Measurements from ENCODE around the gene SNAPC5.
"Not testable (repeated sequence)": the region's sequence is repeated elsewhere in the genome, so short reads cannot be mapped to it uniquely, and the experiment has no call there.

The SNAPC5 gene

GRCh38 chr15:66462627-66463026 is 34.9 kb downstream of the SNAPC5 start:
- no peaks in the 10 kb centered on the region for H3K4me1 ChIP-seq (ENCODE audit: insufficient read depth, low read length, poor library complexity, severe bottlenecking)
- H3K9me2 ChIP-seq (replicated peaks; ENCODE audit: low read depth, low read length) = no peaks in the 10 kb centered on the region
- H4K20me1 ChIP-seq (ENCODE audit: insufficient read depth, low read length, poor library complexity, severe bottlenecking) = no peaks in the 10 kb centered on the region
- no peak overlapping the region for H2AFZ ChIP-seq (ENCODE audit: low read length)
- no peak overlapping the region for H3K4me2 ChIP-seq (ENCODE audit: low read depth, low read length, poor library complexity, severe bottlenecking)
- H3K27me3 ChIP-seq (ENCODE audit: insufficient read depth, low read length, poor library complexity, severe bottlenecking) = no peaks in the 10 kb centered on the region
- H3K9me3 ChIP-seq (ENCODE audit: insufficient read depth, low read depth, low read length) = no peaks in the 10 kb centered on the region
- H3K79me2 ChIP-seq (ENCODE audit: insufficient read depth, low read length) = no peaks in the 10 kb centered on the region
- no peak overlapping the region for H3K4me3 ChIP-seq (ENCODE audit: low read length, poor library complexity, severe bottlenecking)
- H3F3A ChIP-seq (ENCODE audit: low read depth) = no peaks in the 10 kb centered on the region
- TF ChIP-seq CTCF (conservative IDR thresholded peaks at IDR 0.05; ENCODE audit: low read length) (no peak), EZH2phosphoT487 (IDR thresholded peaks at IDR 0.05; ENCODE audit: borderline replicate concordance) (no peak)
- H3K9ac ChIP-seq (ENCODE audit: low read depth, low read length, poor library complexity, severe bottlenecking) = no peak overlapping the region
- H3K36me3 ChIP-seq (ENCODE audit: insufficient read depth, low read length) = peaks cover 3% of the 10 kb centered on the region; the same call in 1 of the 2 replicates

GRCh38 chr15:66461917-66462316 is 35.6 kb downstream of the SNAPC5 start:
- H3F3A ChIP-seq (ENCODE audit: low read depth) = no peaks in the 10 kb centered on the region
- H3K36me3 ChIP-seq (ENCODE audit: insufficient read depth, low read length) = peaks cover 3% of the 10 kb centered on the region; the same call in 1 of the 2 replicates
- no peaks in the 10 kb centered on the region for H3K4me1 ChIP-seq (ENCODE audit: insufficient read depth, low read length, poor library complexity, severe bottlenecking)
- H3K27me3 ChIP-seq (ENCODE audit: insufficient read depth, low read length, poor library complexity, severe bottlenecking) = no peaks in the 10 kb centered on the region
- H4K20me1 ChIP-seq (ENCODE audit: insufficient read depth, low read length, poor library complexity, severe bottlenecking) = no peaks in the 10 kb centered on the region
- no peaks in the 10 kb centered on the region for H3K79me2 ChIP-seq (ENCODE audit: insufficient read depth, low read length)
- no peaks in the 10 kb centered on the region for H3K9me2 ChIP-seq (replicated peaks; ENCODE audit: low read depth, low read length)
- H3K9me3 ChIP-seq (ENCODE audit: insufficient read depth, low read depth, low read length) = no peaks in the 10 kb centered on the region
- TF ChIP-seq CTCF (conservative IDR thresholded peaks at IDR 0.05; ENCODE audit: low read length) = no peak
- no peak overlapping the region for H3K9ac ChIP-seq (ENCODE audit: low read depth, low read length, poor library complexity, severe bottlenecking)
- no peak overlapping the region for H2AFZ ChIP-seq (ENCODE audit: low read length)
- no peak overlapping the region for H3K4me3 ChIP-seq (ENCODE audit: low read length, poor library complexity, severe bottlenecking)
- H3K4me2 ChIP-seq (ENCODE audit: low read depth, low read length, poor library complexity, severe bottlenecking) = no peak overlapping the region

DNA sequence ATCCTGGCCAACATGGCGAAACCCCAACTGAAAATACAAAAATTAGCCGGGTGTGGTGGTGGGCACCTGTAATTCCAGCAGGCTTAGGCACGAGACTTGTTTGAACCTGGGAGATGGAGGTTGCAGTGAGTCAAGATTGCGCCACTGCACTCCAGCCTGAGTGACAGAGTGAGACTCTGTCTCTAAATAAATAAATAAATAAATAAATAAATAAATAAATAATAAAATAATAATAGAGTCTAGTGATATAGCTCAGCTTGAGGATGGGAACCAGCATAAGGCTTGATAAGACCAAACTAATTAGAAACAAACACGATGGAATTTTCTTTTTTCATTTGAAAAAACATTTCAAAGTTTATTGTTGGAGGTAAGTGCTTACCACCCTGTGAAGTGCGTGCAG is 36.3 kb downstream of the SNAPC5 start:
- not testable (repeated sequence) for H3F3A ChIP-seq (ENCODE audit: low read depth); H3K9ac ChIP-seq (ENCODE audit: low read depth, low read length, poor library complexity, severe bottlenecking); H2AFZ ChIP-seq (ENCODE audit: low read length); H3K27me3 ChIP-seq (ENCODE audit: insufficient read depth, low read length, poor library complexity, severe bottlenecking); H3K4me2 ChIP-seq (ENCODE audit: low read depth, low read length, poor library complexity, severe bottlenecking); H4K20me1 ChIP-seq (ENCODE audit: insufficient read depth, low read length, poor library complexity, severe bottlenecking); H3K4me1 ChIP-seq (ENCODE audit: insufficient read depth, low read length, poor library complexity, severe bottlenecking); H3K79me2 ChIP-seq (ENCODE audit: insufficient read depth, low read length); H3K4me3 ChIP-seq (ENCODE audit: low read length, poor library complexity, severe bottlenecking); H3K36me3 ChIP-seq (ENCODE audit: insufficient read depth, low read length); H3K9me3 ChIP-seq (ENCODE audit: insufficient read depth, low read depth, low read length); H3K9me2 ChIP-seq (replicated peaks; ENCODE audit: low read depth, low read length)

DNA sequence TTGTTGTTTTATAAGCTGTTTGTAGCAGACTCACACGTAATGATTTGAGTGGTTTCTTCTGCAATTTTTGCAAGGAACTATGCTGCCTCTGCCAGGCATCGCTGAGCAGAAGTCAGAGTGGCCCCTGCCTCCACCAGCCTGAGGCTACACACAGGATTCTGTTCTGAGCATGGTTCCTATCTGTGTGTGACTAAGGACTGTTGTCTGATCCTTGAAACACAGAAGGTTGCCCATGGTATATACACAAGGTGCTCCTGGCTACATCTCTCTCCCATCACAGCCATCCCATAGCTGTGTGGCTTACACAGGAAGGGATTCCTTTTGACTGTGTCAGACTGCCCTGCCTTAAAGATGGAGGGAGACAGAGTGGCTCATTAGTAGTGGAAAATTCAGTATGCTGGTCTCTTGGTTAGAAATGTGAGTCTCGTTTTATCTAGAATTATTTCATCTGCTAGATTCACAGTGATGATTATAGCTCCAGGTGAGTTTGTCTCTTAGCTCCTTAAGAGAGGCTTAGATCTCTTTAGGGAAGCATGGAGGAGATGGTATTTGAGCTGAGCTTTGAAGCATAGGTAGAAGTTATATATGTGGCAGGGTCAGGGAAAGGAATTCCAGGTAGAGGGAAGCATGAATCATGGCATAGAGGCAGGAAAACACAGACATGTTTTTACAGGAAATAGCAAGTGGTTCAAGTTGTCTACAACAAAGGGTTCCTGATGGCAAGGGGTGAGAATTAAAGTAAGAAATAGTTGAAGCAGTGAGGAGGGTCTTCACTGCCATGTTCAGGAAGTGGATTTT is 37.5 kb downstream of the SNAPC5 start:
- Histone ChIP-seq H3K27me3 (ENCODE audit: insufficient read depth, low read length, poor library complexity, severe bottlenecking) (no peaks in the 10 kb centered on the region), H3K4me2 (ENCODE audit: low read depth, low read length, poor library complexity, severe bottlenecking) (no peak overlapping the region), H3K9ac (ENCODE audit: low read depth, low read length, poor library complexity, severe bottlenecking) (no peak overlapping the region), H3F3A (ENCODE audit: low read depth) (no peaks in the 10 kb centered on the region), H3K36me3 (ENCODE audit: insufficient read depth, low read length) (peaks cover 3% of the 10 kb centered on the region; the same call in 1 of the 2 replicates), H3K9me3 (ENCODE audit: insufficient read depth, low read depth, low read length) (no peaks in the 10 kb centered on the region), H2AFZ (ENCODE audit: low read length) (no peak overlapping the region), H3K4me3 (ENCODE audit: low read length, poor library complexity, severe bottlenecking) (no peak overlapping the region), H3K4me1 (ENCODE audit: insufficient read depth, low read length, poor library complexity, severe bottlenecking) (no peaks in the 10 kb centered on the region), H4K20me1 (ENCODE audit: insufficient read depth, low read length, poor library complexity, severe bottlenecking) (no peaks in the 10 kb centered on the region), H3K9me2 (replicated peaks; ENCODE audit: low read depth, low read length) (no peaks in the 10 kb centered on the region), H3K79me2 (ENCODE audit: insufficient read depth, low read length) (no peaks in the 10 kb centered on the region)
- no peak for TF ChIP-seq EZH2phosphoT487 (IDR thresholded peaks at IDR 0.05; ENCODE audit: borderline replicate concordance)
- no peak for TF ChIP-seq CTCF (conservative IDR thresholded peaks at IDR 0.05; ENCODE audit: low read length)
